ENCODE measurements around the gene NCDN. TPM values are rescaled to one million over a fixed set of nuclear protein-coding genes. Genes with fewer than 3 reads are reported as not detected.

NCDN gene
- total and polyA plus RNA-seq, 3 donors from 2014 or later: 27.3 to 33.9 (median 33.8) TPM

GRCh38 chr1:35560256-35561225 is 2.9 kb downstream of the NCDN start:
- DNase-seq: peak; percentile 77
- Histone ChIP-seq H3K27ac (no peak overlapping the region), H3K9me3 (no peaks in the 10 kb centered on the region), H3K4me3 (no peak overlapping the region), H3K36me3 (ENCODE audit: low read depth, missing control alignments) (no peaks in the 10 kb centered on the region), H3K4me1 (peaks cover 20% of the 10 kb centered on the region), H3K27me3 (no peaks in the 10 kb centered on the region)
- 61 to 88% methylated on average over 12 to 44 of the region's 44 CpGs for WGBS, 2 donors
- TF ChIP-seq, protein P1, sequence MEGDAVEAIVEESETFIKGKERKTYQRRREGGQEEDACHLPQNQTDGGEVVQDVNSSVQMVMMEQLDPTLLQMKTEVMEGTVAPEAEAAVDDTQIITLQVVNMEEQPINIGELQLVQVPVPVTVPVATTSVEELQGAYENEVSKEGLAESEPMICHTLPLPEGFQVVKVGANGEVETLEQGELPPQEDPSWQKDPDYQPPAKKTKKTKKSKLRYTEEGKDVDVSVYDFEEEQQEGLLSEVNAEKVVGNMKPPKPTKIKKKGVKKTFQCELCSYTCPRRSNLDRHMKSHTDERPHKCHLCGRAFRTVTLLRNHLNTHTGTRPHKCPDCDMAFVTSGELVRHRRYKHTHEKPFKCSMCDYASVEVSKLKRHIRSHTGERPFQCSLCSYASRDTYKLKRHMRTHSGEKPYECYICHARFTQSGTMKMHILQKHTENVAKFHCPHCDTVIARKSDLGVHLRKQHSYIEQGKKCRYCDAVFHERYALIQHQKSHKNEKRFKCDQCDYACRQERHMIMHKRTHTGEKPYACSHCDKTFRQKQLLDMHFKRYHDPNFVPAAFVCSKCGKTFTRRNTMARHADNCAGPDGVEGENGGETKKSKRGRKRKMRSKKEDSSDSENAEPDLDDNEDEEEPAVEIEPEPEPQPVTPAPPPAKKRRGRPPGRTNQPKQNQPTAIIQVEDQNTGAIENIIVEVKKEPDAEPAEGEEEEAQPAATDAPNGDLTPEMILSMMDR (IDR thresholded peaks at IDR 0.05): no peak
- TF ChIP-seq POLR2A (IDR thresholded peaks at IDR 0.05): no peak
- intact Hi-C loops (cut with DNase I; ENCODE audit: low total_unique reads): loop anchor here (5.0 kb wide), 1 partner anchor 108 kb away; no protein-coding TSS in a partner anchor

DNA sequence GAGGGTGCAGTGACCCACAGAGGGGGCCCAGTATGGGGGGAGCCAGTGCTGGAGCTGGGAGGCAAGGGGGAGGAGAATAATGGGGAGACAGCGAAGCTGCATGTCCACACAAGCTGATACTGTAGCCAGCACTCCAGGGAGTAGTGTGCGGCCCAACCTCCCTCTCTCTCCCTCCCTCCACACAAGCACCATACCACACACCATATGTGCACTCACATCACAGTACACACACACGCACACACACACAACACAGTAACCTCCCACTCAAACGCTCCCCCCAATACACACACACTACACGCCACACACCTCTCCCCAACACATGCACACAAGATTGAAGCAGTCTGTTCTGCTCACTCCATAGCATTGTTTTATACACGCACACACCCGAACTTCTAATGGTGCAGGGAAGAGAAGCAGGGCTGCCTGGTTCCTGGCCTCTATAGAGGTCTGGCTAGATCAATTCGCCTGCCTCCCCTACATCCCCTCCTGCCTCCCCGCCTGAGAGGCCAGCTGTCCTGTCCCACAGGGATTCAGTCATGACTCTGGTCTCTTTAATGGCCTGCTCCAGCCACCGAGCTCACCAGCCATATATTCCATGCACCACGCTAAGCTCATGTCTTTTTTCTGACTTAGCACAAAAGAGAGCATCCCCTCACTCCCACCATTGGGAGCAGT is 3.8 kb downstream of the NCDN start:
- WGBS, 2 donors: 77 to 80% methylated on average over 10 to 11 of the region's 11 CpGs
- Histone ChIP-seq H3K27me3 (no peaks in the 10 kb centered on the region), H3K9me3 (no peaks in the 10 kb centered on the region), H3K4me3 (no peak overlapping the region), H3K4me1 (peaks cover 11% of the 10 kb centered on the region), H3K27ac (no peak overlapping the region), H3K36me3 (ENCODE audit: low read depth, missing control alignments) (no peaks in the 10 kb centered on the region)
- TF ChIP-seq, protein P1 (IDR thresholded peaks at IDR 0.05): no peak
- TF ChIP-seq POLR2A (IDR thresholded peaks at IDR 0.05): no peak
- intact Hi-C loops (cut with DNase I; ENCODE audit: low total_unique reads): loop anchor here (5.0 kb wide), 1 partner anchor 109 kb away; no protein-coding TSS in a partner anchor
- DNase-seq: no peak

DNA sequence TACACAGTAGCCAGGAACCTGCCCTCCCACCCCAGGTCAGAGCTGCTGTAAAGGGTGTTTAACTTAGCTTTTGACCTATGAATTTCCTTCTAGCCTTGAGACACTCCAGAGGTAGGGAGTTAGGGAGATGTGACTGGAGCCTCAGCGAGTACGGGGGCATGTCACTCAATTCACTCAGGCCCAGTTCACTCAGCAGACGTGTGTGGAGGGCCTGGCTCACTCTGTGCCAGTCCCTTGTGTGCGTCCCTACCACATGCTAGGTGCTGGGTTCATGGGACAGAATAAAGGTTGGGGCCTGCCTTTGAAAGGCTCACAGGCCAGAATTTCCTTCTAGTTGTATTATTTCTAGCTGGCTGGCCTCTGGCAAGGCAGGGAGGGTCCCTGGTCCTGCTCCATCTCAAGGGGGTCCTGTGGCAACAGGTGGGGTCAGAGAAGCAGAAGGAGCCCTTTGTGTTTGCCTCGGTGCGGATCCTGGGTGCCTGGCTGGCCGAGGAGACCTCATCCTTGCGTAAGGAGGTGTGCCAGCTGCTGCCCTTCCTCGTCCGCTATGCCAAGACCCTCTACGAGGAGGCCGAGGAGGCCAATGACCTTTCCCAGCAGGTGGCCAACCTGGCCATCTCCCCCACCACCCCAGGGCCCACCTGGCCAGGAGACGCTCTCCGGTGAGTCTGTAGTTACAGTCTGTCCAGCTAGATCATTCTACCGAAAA is 4.5 kb downstream of the NCDN start:
- H3K4me1 ChIP-seq: peaks cover 10% of the 10 kb centered on the region
- WGBS, 2 donors: 86 to 93% methylated on average over 14 to 15 of the region's 15 CpGs
- H3K36me3 ChIP-seq (ENCODE audit: low read depth, missing control alignments): no peaks in the 10 kb centered on the region
- no peak overlapping the region for H3K4me3 ChIP-seq
- no peaks in the 10 kb centered on the region for H3K9me3 ChIP-seq
- intact Hi-C loops (cut with DNase I; ENCODE audit: low total_unique reads): loop anchor here (5.0 kb wide), 1 partner anchor 110 kb away; no protein-coding TSS in a partner anchor
- H3K27me3 ChIP-seq: no peaks in the 10 kb centered on the region
- no peak for DNase-seq
- TF ChIP-seq, protein P1 (IDR thresholded peaks at IDR 0.05): no peak
- H3K27ac ChIP-seq: no peak overlapping the region

GRCh38 chr1:35563166-35563565 is 5.6 kb downstream of the NCDN start:
- no peak for DNase-seq
- Histone ChIP-seq H3K4me3 (no peak overlapping the region), H3K36me3 (ENCODE audit: low read depth, missing control alignments) (no peaks in the 10 kb centered on the region), H3K9me3 (no peaks in the 10 kb centered on the region), H3K4me1 (peaks cover 8% of the 10 kb centered on the region), H3K27ac (no peak overlapping the region), H3K27me3 (no peaks in the 10 kb centered on the region)
- TF ChIP-seq POLR2A (IDR thresholded peaks at IDR 0.05): no peak
- TF ChIP-seq, protein P1 (IDR thresholded peaks at IDR 0.05): no peak
- intact Hi-C loops (cut with DNase I; ENCODE audit: low total_unique reads): loop anchor here (5.0 kb wide), 1 partner anchor 111 kb away; no protein-coding TSS in a partner anchor
- WGBS, 2 donors: 72 to 91% methylated on average over 10 to 12 of the region's 12 CpGs

Data from testis (tissue), 3 donors.